ENCODE results near the gene USP36.

The USP36 gene

DNA sequence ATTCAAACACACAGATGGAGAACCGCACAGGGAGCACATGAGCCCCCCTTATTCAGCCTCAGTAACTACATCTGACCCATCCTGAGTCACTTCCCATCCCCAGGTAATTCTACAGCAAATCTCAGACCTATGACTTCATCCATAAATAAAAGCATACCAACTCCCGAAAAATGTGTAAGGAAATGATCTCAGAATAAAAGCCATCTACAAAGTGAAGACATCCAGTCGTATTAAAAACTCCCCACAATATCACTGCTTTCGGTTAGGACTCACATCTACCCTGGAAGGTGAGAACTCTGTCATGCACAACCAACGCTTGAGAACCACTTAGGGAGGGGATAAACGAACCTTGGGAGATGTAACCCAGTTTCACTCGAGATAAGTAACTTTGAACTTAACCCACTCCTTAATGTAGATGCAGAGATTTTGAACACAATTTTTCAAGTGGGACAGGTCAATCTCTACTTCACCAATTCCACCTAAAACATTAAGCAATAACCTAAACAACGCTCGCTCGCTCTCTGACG, 1.3 kb downstream of the USP36 start:
- DNase-seq (ENCODE audit: low read depth in 3 of 3), result no peak

DNA sequence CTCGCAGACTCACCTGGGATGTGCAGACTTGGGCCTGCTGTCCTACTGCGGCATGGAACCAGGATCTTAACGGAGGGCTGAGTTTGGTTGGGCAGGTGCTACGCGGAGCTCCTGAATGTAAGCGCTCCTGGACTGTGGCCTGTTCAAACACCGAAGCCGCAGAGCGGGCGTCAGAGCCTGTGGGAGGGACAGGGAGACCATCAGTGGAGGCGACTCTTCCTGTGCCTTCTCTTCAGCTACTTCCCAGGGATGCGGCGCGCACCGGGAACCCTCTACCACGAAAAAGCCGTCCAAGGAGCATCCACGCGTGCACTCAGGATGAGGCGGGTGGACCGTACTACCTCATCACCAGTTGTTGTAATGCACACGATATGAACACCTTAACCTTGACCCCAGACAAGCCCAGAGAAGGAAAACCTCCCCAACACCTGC, 2.0 kb downstream of the USP36 start:
- DNase-seq (ENCODE audit: low read depth in 3 of 3), result no peak

DNA sequence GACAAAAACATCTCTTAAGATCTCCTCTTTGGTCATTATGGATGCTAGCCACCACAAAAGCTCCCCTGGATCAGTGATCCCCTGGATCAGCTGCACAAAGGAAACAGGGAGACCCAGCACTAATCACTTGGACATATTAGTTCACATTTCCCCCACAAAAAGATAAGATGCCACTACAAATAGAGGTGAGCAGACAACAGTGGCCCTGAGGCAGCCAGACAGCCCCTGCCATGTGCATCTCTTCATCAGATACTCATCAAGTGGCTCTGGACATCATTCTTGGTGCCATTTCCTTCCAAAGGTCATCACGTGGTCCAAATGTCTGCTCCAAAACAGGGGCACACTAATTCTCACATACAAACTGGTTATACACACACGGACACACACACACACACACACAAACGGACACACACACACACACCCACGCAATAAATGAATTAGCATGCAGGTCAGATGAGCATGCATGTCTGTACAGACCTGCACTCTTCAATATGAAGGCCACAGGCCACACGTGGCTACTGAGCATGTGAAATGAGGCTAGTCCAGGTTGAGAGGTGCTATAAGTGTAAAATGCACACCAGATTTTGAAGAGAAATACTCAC, 4.1 kb downstream of the USP36 start:
- no peak for DNase-seq (ENCODE audit: low read depth in 3 of 3)

DNA sequence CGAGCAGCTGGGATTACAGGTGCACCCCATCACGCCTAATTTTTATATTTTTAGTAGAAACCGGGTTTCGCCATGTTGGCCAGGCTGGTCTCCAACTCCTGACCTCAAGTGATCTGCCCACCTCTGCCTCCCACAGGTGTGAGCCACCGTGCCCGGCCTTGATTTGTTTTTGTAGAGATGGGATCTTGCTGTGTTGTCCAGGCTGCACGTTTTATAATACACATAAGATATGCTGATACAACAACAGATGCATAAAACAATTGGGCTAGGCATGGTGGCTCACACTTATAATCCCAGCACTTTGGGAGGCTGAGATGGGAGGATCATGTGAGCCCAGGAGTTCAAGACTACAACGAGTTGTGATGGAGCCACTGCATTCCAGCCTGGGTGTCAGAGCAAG, 6.0 kb downstream of the USP36 start:
- DNase-seq (ENCODE audit: low read depth in 3 of 3), result no peak

DNA sequence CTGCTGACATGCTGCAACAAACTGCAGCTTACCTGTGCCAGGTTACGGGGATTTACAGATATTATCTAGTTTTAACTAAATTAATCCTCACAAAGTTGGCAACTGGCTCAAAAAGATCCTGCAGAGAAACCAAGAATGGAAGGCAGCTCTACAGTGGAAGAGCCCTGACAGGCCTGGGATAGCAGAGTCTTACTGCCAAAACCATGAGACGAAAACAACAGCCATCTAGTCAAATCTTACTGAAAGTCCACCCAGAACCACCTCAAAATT, 8.1 kb downstream of the USP36 start:
- DNase-seq (ENCODE audit: low read depth in 3 of 3), result no peak

DNA sequence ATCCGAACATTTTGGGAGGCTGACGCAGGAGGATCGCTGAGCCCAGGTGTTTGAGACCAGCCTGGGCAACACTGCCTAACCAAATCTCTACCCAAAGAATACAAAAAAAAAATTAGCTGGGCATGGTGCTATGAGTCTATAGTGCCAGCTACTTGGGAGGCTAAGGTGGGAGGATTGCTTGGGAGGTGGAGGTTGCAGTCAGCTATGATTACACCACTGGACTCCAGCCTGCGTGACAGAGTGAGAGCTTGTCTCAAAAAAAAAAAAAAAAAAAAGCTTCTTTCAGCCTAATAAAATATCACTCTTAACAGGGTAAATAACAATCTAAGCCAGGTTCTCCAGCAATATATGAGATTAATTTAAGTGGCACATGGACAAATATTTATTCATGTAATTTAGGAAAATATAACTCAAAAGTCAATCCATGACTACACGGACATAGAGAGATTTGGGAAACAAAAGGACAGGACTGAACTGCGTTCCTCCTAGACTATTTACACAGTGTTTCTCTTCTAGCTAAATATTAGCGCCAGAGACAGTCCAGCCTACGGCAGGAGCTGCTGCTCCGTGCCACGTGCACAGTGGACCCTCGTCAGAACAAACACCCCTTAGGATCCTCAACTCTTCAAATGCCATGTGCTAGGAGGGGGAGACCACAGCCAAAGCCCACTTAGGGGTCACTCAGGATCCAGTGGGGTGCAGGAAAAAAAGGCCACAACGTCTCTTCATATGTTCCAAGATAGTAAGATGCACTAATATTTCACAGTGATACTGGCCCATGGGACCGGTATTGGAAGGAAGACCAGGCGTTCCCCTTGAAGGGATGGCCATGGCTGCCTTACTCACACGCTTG, 8.7 kb downstream of the USP36 start:
- no peak for DNase-seq (ENCODE audit: low read depth in 3 of 3)

DNA sequence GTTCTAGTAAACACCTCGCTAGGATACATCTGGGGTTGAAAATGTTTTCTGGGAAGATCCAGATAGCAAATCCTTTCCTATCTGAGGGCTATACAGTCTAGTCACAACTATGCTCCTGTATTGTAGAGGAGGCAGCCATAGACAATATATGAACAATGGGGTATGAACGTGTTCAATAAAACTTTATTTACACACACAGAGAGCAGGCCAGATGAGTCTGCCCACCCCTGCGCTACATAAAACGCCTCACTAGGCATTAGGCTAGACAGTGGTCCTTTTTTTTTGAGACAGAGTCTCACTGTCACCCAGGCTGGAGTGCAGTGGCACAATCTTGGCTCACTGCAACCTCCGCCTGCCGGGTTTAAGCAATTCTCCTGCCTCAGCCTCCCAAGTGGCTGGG, 11.1 kb downstream of the USP36 start:
- no peak for DNase-seq (ENCODE audit: low read depth in 3 of 3)

DNA sequence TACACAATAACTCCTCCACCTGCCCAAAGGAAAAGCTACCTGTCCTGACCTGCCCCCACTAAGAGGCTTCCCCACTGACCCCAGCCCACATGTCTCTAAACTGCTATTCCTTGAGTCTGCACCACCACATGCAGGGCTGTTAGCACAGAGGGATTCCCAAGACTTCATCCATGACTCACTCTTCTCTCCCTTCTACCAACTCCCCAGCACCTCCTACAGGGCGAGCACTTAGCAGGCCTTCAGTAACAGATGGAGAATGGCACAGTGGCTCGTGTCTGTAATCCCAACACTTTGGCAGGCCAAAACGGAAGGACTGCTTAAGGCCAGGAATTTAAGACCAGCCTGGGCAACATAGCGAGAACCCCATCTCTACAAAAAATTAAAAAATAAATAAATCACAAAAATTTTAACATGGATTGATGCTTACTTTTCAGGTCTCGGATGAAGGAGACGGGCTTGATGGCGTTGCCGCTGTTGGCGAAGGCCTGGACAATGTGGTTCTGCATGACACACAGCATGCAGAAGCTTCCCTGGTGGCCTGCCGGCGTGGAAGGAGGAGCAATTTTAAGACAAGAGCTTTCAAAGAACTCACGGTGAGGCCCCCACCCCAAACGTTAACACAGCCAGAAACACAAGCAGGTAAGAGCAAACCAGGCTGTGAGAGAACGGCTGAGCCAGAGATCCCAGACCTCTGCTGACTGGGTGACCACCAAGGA, 12.0 kb downstream of the USP36 start:
- no peak for DNase-seq (ENCODE audit: low read depth in 3 of 3)

DNA sequence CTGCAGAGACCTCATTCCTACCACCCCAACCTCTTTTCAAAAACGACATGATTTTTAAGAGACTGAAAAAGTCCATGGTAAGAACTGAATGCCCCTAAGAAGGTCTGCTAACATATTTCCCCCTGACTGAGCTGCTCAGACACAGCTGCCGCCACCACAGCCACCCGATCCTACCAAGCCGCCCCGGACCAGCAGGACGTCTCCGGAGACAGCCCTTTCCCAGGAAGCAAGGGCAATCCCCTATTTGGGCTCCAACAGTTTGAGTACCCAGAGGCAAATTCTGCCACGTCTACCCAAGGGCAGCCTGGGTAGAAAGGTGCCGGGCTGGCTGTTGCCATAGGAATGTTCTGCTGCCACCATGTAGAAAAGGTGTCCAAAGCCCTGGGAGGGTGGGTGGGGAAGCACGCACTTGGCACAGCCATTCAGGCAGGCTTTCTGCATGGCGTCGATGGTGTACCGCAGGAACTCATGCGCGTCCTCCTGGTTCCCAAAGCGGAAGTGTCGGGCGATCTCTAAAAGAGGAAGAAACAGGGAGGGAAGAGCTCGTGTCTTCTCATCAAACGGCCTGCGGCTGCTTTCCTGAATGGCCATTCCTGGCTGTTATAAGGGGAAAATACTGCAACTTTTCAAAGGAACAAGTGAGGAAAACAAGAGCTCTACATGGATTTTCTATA, 13.6 kb downstream of the USP36 start:
- no peak for DNase-seq (ENCODE audit: low read depth in 3 of 3)

DNA sequence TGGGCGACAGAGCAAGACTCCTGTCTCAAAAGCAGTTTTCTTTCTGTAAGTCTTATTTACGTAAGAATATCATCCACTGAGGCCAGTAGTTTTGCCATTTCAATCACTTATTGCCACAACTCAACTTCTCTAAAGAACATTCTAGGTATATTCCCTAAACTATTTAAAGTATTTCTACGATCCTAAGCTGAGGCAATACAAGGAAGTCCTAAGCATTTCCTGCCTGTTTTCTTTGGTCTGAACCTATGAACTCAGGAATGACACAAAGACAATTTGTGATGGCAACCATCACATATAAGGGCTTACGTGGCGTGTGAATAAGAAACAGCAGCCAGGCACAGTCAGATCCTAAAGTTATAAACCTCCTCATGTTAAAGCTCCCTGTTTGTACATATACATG, 14.2 kb downstream of the USP36 start:
- no peak for DNase-seq (ENCODE audit: low read depth in 3 of 3)

DNA sequence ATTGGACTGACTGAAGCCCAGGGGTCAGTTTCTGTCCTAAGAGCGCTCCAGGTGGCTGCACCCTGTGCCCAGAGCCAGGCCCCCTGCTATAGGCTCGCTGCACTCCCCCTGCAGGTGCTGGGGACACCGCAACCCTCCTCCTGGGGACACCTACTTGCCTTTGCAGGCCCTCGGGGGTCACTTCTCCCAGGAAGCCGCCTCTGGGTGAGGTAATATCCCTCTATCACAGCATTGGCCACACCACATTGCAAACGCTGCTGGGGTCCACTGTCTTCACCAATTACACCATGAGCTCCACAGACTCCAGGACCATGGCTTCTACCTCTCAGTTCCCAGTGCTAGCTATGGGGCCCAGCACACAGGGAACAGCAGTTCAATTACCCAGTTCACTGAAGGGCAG, 14.9 kb downstream of the USP36 start:
- no peak for DNase-seq (ENCODE audit: low read depth in 3 of 3)

DNA sequence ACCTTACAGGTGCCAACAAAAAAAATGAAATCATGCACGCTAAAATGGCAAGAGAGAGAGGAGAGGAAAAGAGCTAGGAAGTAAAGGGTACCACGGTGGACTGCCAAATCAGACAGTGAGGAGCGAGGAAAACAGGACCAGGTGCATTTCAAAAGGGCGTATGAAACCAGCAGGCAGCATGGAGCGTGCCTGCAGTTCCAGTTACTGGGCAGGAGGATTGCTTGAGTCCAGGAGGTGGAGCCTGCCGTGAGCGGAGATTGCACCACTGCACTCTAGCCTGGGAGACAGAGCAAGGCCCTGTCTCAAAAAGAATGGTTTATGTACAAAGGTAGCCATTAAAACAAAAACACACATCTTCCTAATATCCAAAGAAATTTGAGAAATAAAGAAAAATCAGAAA, 16.4 kb downstream of the USP36 start:
- DNase-seq (ENCODE audit: low read depth in 3 of 3), result no peak

DNA sequence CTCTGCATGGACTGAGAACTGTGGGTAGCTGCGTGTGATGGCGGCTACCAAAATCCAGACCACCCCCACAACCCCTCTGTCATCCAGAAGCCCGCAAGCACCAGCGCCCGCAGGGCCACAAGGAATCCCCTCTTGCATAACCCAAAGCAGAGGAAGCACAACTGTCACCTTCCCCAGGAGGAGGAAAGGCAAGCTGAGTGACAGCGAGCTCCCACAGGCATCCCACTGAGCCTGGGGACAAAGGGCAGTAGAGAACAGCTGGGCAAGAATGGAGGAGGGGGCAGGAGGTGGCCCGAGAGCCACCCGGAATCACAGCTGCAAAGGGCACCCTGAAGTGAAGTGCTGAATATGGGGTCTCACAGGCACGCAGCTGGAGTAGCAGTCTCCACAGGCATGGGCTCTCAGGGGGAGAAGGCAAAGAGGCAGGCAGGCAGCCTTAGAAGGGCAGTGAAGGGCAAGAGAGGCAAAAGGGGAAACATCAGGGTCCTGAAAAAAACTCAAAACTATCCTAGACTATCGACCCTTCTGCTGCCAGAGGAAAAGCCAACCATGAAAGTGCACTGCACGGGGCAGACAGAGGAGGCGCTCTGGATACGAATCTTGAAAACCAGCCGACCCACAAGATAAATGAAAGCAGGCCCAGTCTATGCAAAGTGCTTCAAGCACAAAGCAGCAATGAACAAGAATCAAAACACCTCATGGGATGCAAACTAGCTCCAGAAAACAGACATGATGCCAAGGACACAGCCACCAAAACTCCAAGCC, 17.1 kb downstream of the USP36 start:
- DNase-seq (ENCODE audit: low read depth in 3 of 3), result no peak

DNA sequence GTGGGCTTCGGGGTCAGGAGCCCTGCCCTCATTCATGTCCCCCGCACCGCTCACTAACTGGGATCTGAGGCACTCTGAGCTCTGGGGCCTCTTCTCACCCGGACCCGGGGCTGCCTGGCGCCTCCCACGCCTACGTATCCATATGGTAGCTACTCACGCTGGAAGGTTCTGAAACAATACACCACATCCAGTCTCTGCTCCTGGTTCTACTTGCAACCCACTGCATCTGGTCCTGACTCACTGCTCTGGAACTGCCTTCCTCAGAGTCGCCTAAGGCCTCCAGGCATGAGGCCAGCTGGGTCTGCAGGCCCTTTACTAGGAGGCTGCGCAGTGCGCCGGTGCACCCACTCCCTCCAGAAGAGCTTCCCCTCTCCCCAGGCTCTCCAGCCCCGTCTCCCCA, 18.1 kb downstream of the USP36 start:
- DNase-seq (ENCODE audit: low read depth in 3 of 3), result no peak

DNA sequence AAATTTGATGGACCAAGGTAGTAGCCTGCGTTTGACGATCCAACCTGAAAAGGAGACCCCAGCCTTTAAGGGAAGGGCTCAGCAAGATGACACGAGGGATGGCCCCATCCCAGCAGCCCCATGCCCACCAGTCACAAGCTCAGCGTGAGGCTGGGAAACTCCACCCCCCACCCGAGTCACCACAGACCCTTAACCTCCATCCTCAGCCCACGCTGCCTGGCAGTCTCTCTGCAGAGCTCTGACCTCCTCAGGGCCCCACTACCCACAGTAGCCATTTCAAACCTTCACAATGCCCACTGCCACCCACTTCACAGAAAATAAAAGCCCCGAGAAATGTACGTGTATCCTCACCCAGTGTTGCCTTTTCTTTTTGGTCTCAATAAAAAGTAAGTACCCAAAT, 18.7 kb downstream of the USP36 start:
- DNase-seq (ENCODE audit: low read depth in 3 of 3), result no peak

DNA sequence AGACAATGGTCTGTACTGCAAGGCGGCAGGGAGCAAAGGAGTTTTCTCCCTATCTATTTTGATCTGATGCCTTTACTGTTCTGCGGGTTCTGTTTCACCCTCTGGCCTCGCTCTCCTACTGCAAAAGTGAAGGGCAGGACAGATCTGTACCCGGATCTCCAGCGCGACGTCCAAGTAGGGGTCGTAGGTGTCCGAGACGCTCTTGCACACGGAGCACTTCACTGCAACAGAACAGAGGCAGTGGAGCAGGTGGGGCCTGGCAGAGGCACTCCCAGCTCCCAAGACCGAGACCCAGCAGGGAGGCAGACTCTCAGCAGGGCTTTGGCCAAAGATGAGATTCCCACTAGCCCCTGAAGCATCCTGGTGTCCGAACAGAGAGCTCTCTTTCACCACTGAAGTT, 19.8 kb downstream of the USP36 start:
- no peak for DNase-seq (ENCODE audit: low read depth in 3 of 3)

DNA sequence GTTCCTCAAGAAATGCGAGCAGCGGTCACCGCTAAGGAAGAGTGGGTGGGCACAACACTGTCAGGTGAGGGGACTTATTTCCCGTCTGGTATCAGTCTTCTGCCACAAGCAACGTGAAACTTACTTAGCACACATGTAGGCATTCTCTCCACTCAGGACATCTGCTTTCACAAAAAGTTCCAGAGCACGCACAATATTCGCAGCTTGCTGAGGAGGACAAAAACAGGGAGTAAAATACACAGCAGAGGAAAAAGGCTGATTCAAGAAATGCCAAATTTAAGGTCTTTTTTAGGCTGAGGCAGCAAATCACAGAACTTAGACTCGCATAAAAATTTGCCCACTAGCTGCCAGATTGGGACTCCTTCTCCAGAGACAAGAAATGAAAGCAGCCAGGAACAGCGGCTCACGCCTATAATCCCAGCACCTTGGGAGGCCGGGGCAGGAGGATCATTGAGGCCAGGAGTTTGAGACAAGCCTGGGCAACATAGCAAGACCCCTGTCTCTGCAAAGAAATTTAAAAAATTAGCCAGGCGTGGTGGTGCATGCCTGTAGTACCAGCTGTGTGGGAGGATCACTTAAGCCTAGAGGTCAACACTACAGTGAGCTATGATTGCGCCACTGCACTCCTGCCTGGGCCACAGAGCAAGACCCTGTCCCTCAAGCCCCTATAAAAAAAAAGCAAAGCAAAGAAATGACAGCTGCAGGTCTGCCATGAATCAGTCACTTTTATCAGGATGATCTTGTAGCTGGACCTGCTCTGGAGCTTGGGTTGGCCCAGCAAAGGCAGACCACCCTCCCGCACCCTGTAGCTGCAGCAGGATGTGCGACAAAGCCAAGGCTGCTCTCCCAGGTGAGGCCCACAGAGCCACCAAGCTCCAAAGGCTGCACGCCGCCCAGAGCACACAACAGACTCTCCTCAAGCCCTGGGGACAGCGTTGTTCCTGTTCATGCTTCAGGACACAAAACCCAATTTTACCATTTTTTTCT, 20.5 kb downstream of the USP36 start:
- DNase-seq (ENCODE audit: low read depth in 3 of 3), result no peak

DNA sequence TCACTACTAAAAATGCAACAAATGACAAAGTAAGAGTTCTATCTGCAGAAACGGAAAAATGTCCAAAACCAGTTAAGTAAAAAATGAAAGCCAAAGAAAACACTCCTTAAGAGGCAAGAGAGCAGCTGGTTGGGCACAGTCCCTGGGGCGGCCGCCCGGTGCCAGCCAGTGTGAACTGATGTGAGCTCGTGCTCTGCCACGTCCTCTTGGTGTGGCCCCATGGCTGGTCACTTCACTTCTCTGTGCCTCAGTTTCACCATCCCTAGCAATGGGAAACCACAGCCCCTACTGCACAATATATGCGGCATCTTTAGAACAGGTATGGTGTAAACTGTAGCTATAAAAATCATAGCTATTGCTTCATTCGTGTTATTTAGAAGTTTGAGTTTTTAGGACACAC, 21.2 kb downstream of the USP36 start:
- DNase-seq (ENCODE audit: low read depth in 3 of 3), result no peak

DNA sequence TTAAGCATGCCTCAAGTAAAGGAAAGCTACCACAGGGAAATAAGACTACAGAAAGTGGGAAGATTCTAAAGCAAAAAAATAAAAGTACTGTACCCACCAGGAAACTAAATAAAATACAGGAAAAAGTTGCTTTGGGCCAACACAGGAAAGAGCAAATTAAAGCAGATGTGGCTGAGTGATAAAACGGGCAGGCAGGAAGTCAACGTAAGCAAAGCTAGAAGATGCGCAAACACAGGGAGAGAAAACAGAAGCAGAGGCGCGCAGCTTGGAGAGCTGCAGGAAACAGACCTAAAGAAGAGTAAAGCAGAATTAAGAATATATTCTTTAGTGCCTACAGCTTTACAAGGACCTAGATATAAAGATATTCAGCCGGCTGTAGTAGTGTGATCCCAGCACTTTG, 21.7 kb downstream of the USP36 start:
- DNase-seq (ENCODE audit: low read depth in 3 of 3), result no peak

DNA sequence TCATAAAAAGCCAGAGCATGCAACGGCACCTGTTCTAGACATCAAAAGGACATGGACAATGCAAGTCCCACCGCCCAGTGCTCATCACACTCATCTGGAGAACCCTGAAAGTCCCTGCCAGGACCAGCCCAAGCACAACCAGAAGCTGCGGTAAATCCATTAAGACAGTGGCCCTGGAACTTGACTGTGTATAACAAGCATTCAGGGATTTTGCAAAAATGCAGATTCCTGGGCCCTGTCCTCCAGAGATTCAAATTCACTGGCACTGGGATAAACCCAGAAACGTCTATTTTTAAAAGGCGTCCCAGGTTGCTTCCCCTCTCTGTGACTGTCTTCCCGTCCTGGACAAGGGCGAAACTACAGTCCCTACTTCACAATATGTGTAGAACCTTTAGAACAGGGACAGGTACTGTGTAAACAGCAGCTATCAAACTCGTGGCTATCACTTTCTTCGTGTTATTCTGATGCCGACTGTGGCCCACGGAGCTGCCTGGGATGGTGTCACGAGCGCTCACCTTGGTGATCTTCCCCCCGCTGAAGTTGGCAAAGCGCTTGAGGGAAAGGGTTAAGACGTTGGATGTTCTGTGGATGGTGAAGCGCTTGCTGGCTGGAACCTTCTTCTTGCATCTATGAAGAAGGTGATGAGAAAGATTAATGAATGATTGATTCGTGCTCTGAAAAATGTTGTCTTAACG, 22.3 kb downstream of the USP36 start:
- no peak for DNase-seq (ENCODE audit: low read depth in 3 of 3)
